Hepatocyte (in vitro differentiated cells): Measurements from ENCODE around the gene DIPK2B.

Experiments
- CTCF ChIP-seq: fragments of 200-600 bp; sonication (generic); IDR thresholded peaks from 2 replicates; pipeline ENCODE4 v1.5.1; 2016; ENCODE audit warnings: antibody characterized with exemption, mild to moderate bottlenecking; ENCODE audit not compliant: poor library complexity
- EZH2 ChIP-seq: fragments of 200-600 bp; sonication (generic); IDR thresholded peaks from 2 replicates; pipeline ENCODE4 v1.6.1; 2016; ENCODE audit warnings: antibody characterized with exemption, mild to moderate bottlenecking, borderline replicate concordance
- EZH2phosphoT487 ChIP-seq: fragments of 200-600 bp; sonication (generic); IDR thresholded peaks from one replicate; pipeline ENCODE4 v1.6.1; 2018; ENCODE audit warnings: antibody characterized with exemption, mild to moderate bottlenecking, low read depth, moderate library complexity; ENCODE audit not compliant: unreplicated experiment, severe bottlenecking

GRCh38 chrX:45200741-45201234 is at the start of gene DIPK2B:
- TF ChIP-seq CTCF (no peak), EZH2 (no peak), EZH2phosphoT487 (no peak)
